Prostate gland (tissue), 2 donors: ENCODE data around the gene MOCS1. TPM values are rescaled to one million over a fixed set of nuclear protein-coding genes. Genes with fewer than 3 reads are reported as not detected.

Source experiments
- DNase-seq: peaks from one replicate; pipeline ENCODE4 v3.0.0-alpha.2; 2019; ENCODE audit warnings: low spot score
- H3K27ac ChIP-seq, 2 donors: fragments of 200-600 bp; sonication (generic); 2 replicates each; pipeline ENCODE4 v1.5.1; 2017 to 2019
- H3K27me3 ChIP-seq: fragments of 200-600 bp; sonication (generic); replicated peaks from 2 replicates; pipeline ENCODE4 v1.5.1; 2019; ENCODE audit not compliant: insufficient read depth
- H3K36me3 ChIP-seq, 2 donors: fragments of 200-600 bp; sonication (generic); 1 replicate in 1 of 2; 2 replicates in 1 of 2; pipeline versions ENCODE4 v1.5.1 to v1.8.1; 2017 to 2019
- H3K4me1 ChIP-seq: fragments of 200-600 bp; sonication (generic); replicated peaks from 2 replicates; pipeline ENCODE4 v1.5.1; 2019
- H3K4me3 ChIP-seq, 2 donors: fragments of 200-600 bp; sonication (generic); 2 replicates each; pipeline ENCODE4 v1.5.1; 2017 to 2019
- H3K9me3 ChIP-seq: fragments of 200-600 bp; sonication (generic); 2 replicates; pipeline ENCODE4 v1.5.1; 2017
- CTCF ChIP-seq, 4 experiments: fragments of 200-600 bp in 2 of 4; fragments of 450-650 bp in 2 of 4; sonication (generic) in 2 of 4; IDR thresholded peaks; 1 replicate in 3 of 4; 2 replicates in 1 of 4; pipeline ENCODE4 v1.5.1; 2016 to 2019; ENCODE audit warnings: antibody characterized with exemption in 4 of 4, mild to moderate bottlenecking in 2 of 4, moderate library complexity in 2 of 4
- POLR2A ChIP-seq: fragments of 450-650 bp; IDR thresholded peaks from one replicate; pipeline ENCODE4 v1.6.1; 2016; ENCODE audit warnings: antibody characterized with exemption, mild to moderate bottlenecking
- POLR2AphosphoS5 ChIP-seq: sonication (generic); formaldehyde crosslinking; IDR thresholded peaks from one replicate; pipeline ENCODE4 v1.6.1; 2017; ENCODE audit warnings: antibody characterized with exemption
- WGBS: methylation state at CpG from one replicate; pipeline ENCODE4 v1.1.5; 2018; 5-methylcytosine and 5-hydroxymethylcytosine counted together
- intact Hi-C: fragments of 100-400 bp; cut with DNase I; formaldehyde crosslinking; loops from one replicate; pipeline ENCODE4 v1.14.2; 2022
- total RNA-seq, 2 donors: library from RNA; depleted of rRNA; stranded (reverse); fragments of >200 nt; gene quantifications; one replicate each; pipeline ENCODE4 v1.1.0, GENCODE V29; 2016

Gene MOCS1
- total RNA-seq, 2 donors from 2014 or later, result 7.2 to 19.8 TPM

GRCh38 chr6:39902786-39903465, 31.3 kb downstream of the MOCS1 start:
- Histone ChIP-seq H3K27ac (no peak overlapping the region), H3K4me3 (no peak overlapping the region), H3K9me3 (no peaks in the 10 kb centered on the region), H3K4me1 (no peaks in the 10 kb centered on the region), H3K36me3 (no peaks in the 10 kb centered on the region), H3K27me3 (no peaks in the 10 kb centered on the region)
- TF ChIP-seq POLR2AphosphoS5, result no peak
- TF ChIP-seq CTCF (IDR thresholded peaks at IDR 0.05), result no peak
- TF ChIP-seq POLR2A, result no peak
- no peak for DNase-seq
- intact Hi-C loops, result no loop called here
- 95% methylated on average over 4 of the region's 4 CpGs for WGBS

- Histone ChIP-seq H3K36me3 (no peaks in the 10 kb centered on the region), H3K9me3 (no peaks in the 10 kb centered on the region), H3K27ac (no peak overlapping the region), H3K4me1 (no peaks in the 10 kb centered on the region), H3K4me3 (no peak overlapping the region), H3K27me3 (no peaks in the 10 kb centered on the region)
- TF ChIP-seq POLR2A (no peak), CTCF (IDR thresholded peaks at IDR 0.05) (no peak), POLR2AphosphoS5 (no peak)
- intact Hi-C loops, result no loop called here
- WGBS, result 79% methylated on average over 2 of the region's 2 CpGs
- DNase-seq, result no peak
Measured at GRCh38 chr6:39902136-39902535, 32.1 kb downstream of the MOCS1 start.

GRCh38 chr6:39901670-39902069, 32.6 kb downstream of the MOCS1 start:
- Histone ChIP-seq H3K9me3 (no peaks in the 10 kb centered on the region), H3K4me1 (no peaks in the 10 kb centered on the region), H3K36me3 (no peaks in the 10 kb centered on the region), H3K27me3 (no peaks in the 10 kb centered on the region), H3K27ac (no peak overlapping the region), H3K4me3 (no peak overlapping the region)
- no peak for TF ChIP-seq POLR2AphosphoS5
- no peak for TF ChIP-seq CTCF (IDR thresholded peaks at IDR 0.05)
- no peak for TF ChIP-seq POLR2A
- WGBS, result 72% methylated on average over 19 of the region's 19 CpGs
- intact Hi-C loops, result no loop called here
- DNase-seq, result no peak

- H3K9me3 ChIP-seq, result no peaks in the 10 kb centered on the region
- DNase-seq, result no peak
- H3K36me3 ChIP-seq, result no peaks in the 10 kb centered on the region
- no peak overlapping the region for H3K27ac ChIP-seq
- H3K27me3 ChIP-seq, result no peaks in the 10 kb centered on the region
- intact Hi-C loops, result no loop called here
- no peak for TF ChIP-seq POLR2A
- TF ChIP-seq POLR2AphosphoS5, result no peak
- no peak for TF ChIP-seq CTCF (IDR thresholded peaks at IDR 0.05)
- no peaks in the 10 kb centered on the region for H3K4me1 ChIP-seq
- WGBS, result 89% methylated on average over 10 of the region's 10 CpGs
- no peak overlapping the region for H3K4me3 ChIP-seq
Measured at GRCh38 chr6:39901116-39901655, 33.1 kb downstream of the MOCS1 start.
